Esophagus squamous epithelium (tissue), 5 donors: ENCODE measurements around the gene PSMA5. TPM values are rescaled to one million over a fixed set of nuclear protein-coding genes. Genes with fewer than 3 reads are reported as not detected.

Source experiments
- DNase-seq: peaks from one replicate; lab custom pipeline; 2025; lab: John Stamatoyannopoulos, UW
- H3K27ac ChIP-seq, 4 donors: fragments of 200-600 bp; sonication (generic); one replicate each; pipeline ENCODE4 v1.5.1; 2016 to 2019; ENCODE audit warnings: mild to moderate bottlenecking in 1 of 4
- H3K27me3 ChIP-seq, 4 donors: fragments of 200-600 bp; sonication (generic); 1 replicate in 3 of 4; 2 replicates in 1 of 4; pipeline versions ENCODE4 v1.5.1 to v1.6.0; 2017 to 2021; ENCODE audit warnings: antibody characterized with exemption in 1 of 4
- H3K36me3 ChIP-seq, 3 donors: fragments of 200-600 bp; sonication (generic); one replicate each; pipeline ENCODE4 v1.5.1; 2016 to 2019
- H3K4me1 ChIP-seq, 3 donors: fragments of 200-600 bp; sonication (generic); one replicate each; pipeline ENCODE4 v1.5.1; 2017 to 2019
- H3K4me3 ChIP-seq, 4 donors: fragments of 200-600 bp; sonication (generic); 1 replicate in 3 of 4; 2 replicates in 1 of 4; pipeline ENCODE4 v1.5.1; 2016 to 2019; ENCODE audit warnings: mild to moderate bottlenecking in 2 of 4, moderate library complexity in 1 of 4
- H3K9me3 ChIP-seq, 3 donors: fragments of 200-600 bp; sonication (generic); one replicate each; pipeline ENCODE4 v1.5.1; 2016 to 2019
- POLR2A ChIP-seq, 4 donors: fragments of 450-650 bp; IDR thresholded peaks; one replicate each; pipeline ENCODE4 v1.6.1; 2017; ENCODE audit warnings: antibody characterized with exemption in 4 of 4, mild to moderate bottlenecking in 4 of 4, moderate library complexity in 3 of 4
- WGBS, 2 donors: methylation state at CpG; one replicate each; pipeline ENCODE4 v1.1.5; 2018; 5-methylcytosine and 5-hydroxymethylcytosine counted together
- intact Hi-C: fragments of 100-400 bp; cut with DNase I; formaldehyde crosslinking; loops from one replicate; pipeline ENCODE4 v1.15.0; 2022
- total RNA-seq, 4 donors: library from RNA; depleted of rRNA; stranded (reverse); fragments of >200 nt; gene quantifications; one replicate each; pipeline ENCODE4 v1.1.0, GENCODE V29; 2016
- TF ChIP-seq, protein P1 (sequence below), 6 experiments: fragments of 450-650 bp in 4 of 6; fragments of 200-600 bp in 2 of 6; sonication (generic) in 2 of 6; IDR thresholded peaks; one replicate each; pipeline ENCODE4 v1.5.1; 2016 to 2019; ENCODE audit warnings: antibody characterized with exemption in 6 of 6, mild to moderate bottlenecking in 4 of 6, moderate library complexity in 4 of 6
- donor health status: DM: yes; HTN: yes; CAD: no.

PSMA5 gene
- total RNA-seq, 4 donors from 2014 or later = 31.5 to 57.7 (median 46.8) TPM

DNA sequence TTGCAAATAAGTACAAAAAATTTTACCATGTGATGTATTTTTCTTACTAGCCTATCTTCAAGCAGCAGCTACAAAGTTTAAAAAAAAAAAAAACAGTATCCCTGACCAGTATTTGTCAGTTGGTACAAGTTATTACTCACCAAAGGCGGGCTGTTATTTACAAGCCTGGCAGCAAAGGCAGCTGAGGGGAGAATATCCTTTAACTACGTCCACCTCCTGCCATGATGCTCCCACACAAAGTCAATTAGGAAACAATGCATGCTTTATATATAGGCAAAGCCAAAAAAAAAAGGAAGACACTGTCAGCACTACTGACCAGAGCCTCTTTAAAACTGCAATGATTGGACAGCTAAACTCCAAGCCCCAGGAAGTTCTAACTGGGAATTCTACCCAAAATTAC, 13.7 kb downstream of the PSMA5 start:
- Histone ChIP-seq H3K27ac (no peak overlapping the region), H3K9me3 (no peaks in the 10 kb centered on the region), H3K27me3 (no peaks in the 10 kb centered on the region), H3K4me3 (no peak overlapping the region), H3K36me3 (peaks cover 10 to 100% (median 58%) of the 10 kb centered on the region in 3 donors), H3K4me1 (no peaks in the 10 kb centered on the region)
- intact Hi-C loops = no loop called here
- no peak for DNase-seq
- 56 to 87% methylated on average over 2 of the region's 2 CpGs for WGBS, 2 donors
- TF ChIP-seq POLR2A (IDR thresholded peaks at IDR 0.05) = no peak
- TF ChIP-seq, protein P1, sequence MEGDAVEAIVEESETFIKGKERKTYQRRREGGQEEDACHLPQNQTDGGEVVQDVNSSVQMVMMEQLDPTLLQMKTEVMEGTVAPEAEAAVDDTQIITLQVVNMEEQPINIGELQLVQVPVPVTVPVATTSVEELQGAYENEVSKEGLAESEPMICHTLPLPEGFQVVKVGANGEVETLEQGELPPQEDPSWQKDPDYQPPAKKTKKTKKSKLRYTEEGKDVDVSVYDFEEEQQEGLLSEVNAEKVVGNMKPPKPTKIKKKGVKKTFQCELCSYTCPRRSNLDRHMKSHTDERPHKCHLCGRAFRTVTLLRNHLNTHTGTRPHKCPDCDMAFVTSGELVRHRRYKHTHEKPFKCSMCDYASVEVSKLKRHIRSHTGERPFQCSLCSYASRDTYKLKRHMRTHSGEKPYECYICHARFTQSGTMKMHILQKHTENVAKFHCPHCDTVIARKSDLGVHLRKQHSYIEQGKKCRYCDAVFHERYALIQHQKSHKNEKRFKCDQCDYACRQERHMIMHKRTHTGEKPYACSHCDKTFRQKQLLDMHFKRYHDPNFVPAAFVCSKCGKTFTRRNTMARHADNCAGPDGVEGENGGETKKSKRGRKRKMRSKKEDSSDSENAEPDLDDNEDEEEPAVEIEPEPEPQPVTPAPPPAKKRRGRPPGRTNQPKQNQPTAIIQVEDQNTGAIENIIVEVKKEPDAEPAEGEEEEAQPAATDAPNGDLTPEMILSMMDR (IDR thresholded peaks at IDR 0.05) = no peak

- Histone ChIP-seq H3K4me1 (no peaks in the 10 kb centered on the region), H3K27me3 (no peaks in the 10 kb centered on the region), H3K4me3 (no peak overlapping the region), H3K27ac (no peak overlapping the region), H3K36me3 (peaks cover 6 to 93% (median 33%) of the 10 kb centered on the region in 3 donors), H3K9me3 (no peaks in the 10 kb centered on the region)
- intact Hi-C loops = loop anchor here (5.0 kb wide), 1 partner anchor 128 kb away; no protein-coding TSS in a partner anchor
- 58 to 71% methylated on average over 4 of the region's 4 CpGs for WGBS, 2 donors
- TF ChIP-seq, protein P1 (IDR thresholded peaks at IDR 0.05) = no peak
- no peak for TF ChIP-seq POLR2A (IDR thresholded peaks at IDR 0.05)
- no peak for DNase-seq
Measured at GRCh38 chr1:109404838-109405237, 21.4 kb downstream of the PSMA5 start.

DNA sequence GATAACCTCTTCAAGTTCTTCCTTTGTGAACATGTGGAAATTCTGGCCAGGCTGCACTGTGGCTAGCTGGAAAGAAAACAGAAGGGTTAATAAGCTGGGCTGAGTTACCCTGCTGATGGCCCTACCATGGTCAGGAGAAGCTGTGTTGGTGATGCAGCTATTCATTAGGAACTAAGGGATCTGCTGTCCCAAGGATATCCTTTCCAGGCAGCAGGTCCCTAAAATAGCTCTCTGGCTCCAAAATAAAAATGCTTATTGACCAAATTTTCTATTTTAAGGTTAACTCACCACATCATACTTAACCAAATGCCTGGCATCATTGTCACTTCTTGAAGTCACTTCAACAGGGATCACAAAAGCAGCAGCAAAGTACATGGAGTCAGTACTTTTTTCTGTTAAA, 24.2 kb downstream of the PSMA5 start:
- Histone ChIP-seq H3K4me3 (no peak overlapping the region), H3K27ac (no peak overlapping the region), H3K4me1 (peaks cover 0 to 16% (median 8%) of the 10 kb centered on the region in 3 donors), H3K27me3 (peaks cover 0 to 1% (median 0%) of the 10 kb centered on the region in 4 donors), H3K36me3 (peaks cover 0 to 65% (median 19%) of the 10 kb centered on the region in 3 donors), H3K9me3 (no peaks in the 10 kb centered on the region)
- intact Hi-C loops = loop anchor here (5.0 kb wide), 1 partner anchor 125 kb away; no protein-coding TSS in a partner anchor
- TF ChIP-seq, protein P1 (IDR thresholded peaks at IDR 0.05) = no peak
- TF ChIP-seq POLR2A (IDR thresholded peaks at IDR 0.05) = no peak
- DNase-seq = no peak

DNA sequence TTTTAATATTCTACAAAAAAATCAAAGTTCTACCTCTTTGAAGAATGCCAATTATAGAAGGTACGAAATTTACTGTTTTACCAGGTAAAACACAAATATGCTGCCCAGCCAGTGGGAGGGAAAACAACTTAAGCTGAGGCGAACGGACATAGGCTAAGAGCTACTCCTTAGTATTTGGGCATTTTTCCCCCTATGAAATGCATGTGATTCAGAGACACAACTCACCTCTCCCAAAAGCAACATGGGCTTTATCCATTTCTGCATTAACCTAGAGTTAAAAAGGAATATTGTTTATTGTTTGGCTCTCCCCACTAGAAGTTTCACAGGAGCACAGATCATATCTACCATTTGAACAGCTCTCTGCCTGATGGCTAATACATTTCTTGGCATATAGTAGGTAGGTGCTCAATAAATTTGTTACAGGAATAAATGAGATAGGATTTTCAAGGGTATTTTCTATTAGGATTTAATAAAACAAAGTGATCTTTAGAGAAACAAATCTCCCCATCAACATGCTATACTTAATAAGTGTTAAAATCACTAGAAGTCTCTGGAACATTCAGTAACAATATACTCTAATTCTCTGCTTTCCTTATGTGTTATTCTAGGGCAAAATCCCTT, 26.1 kb downstream of the PSMA5 start:
- Histone ChIP-seq H3K9me3 (no peaks in the 10 kb centered on the region), H3K27me3 (peaks cover 0 to 8% (median 0%) of the 10 kb centered on the region in 4 donors), H3K4me3 (no peak overlapping the region), H3K27ac (no peak overlapping the region), H3K36me3 (peaks cover 0 to 46% (median 12%) of the 10 kb centered on the region in 3 donors), H3K4me1 (peaks cover 0 to 34% (median 8%) of the 10 kb centered on the region in 3 donors)
- intact Hi-C loops = loop anchor here (5.0 kb wide), 1 partner anchor 123 kb away; no protein-coding TSS in a partner anchor
- 92 to 98% methylated on average over 3 of the region's 3 CpGs for WGBS, 2 donors
- no peak for DNase-seq
- TF ChIP-seq, protein P1 (IDR thresholded peaks at IDR 0.05) = no peak
- TF ChIP-seq POLR2A (IDR thresholded peaks at IDR 0.05) = no peak

GRCh38 chr1:109399326-109399957, 26.8 kb downstream of the PSMA5 start:
- 32% methylated on average over 2 of the region's 2 CpGs for WGBS, 2 donors
- Histone ChIP-seq H3K27ac (peak overlapping the region in 2 of 4 donors; percentile 85 to 93), H3K4me1 (peaks cover 0 to 37% (median 8%) of the 10 kb centered on the region in 3 donors), H3K4me3 (no peak overlapping the region), H3K9me3 (no peaks in the 10 kb centered on the region), H3K27me3 (peaks cover 0 to 8% (median 0%) of the 10 kb centered on the region in 4 donors), H3K36me3 (peaks cover 0 to 39% (median 12%) of the 10 kb centered on the region in 3 donors)
- no peak for DNase-seq
- no peak for TF ChIP-seq POLR2A (IDR thresholded peaks at IDR 0.05)
- TF ChIP-seq, protein P1 (IDR thresholded peaks at IDR 0.05) = peak; percentile 42 to 80 (median 63)
- intact Hi-C loops = no loop called here
